Activated CD4-positive, alpha-beta T cell treated with anti-CD3 and anti-CD28 coated beads for 36 hours (primary cell): ENCODE results near the gene RNF169. TPM values are rescaled to one million over a fixed set of nuclear protein-coding genes. Genes with fewer than 3 reads are reported as not detected.
A peak's percentile ranks its signal among the peaks of the same experiment; 100 is the strongest.

Experiments
- ATAC-seq: fragments of 200-7000 bp; cut with Tn5 transposase; one replicate; pipeline ENCODE4 v1.10.0; 2021; ENCODE audit warnings: mild to moderate bottlenecking, moderate library complexity
- CTCF ChIA-PET: fragments of 350-600 bp; sonication (Branson Sonifier 250); formaldehyde crosslinking; loops from one replicate; lab custom pipeline; 2021; ENCODE audit warnings: antibody characterized with exemption; lab: Charles Lee
- POLR2A ChIA-PET: fragments of 350-600 bp; sonication (Branson Sonifier 250); formaldehyde crosslinking; loops from one replicate; lab custom pipeline; 2021; ENCODE audit warnings: antibody characterized with exemption, inconsistent platforms; lab: Charles Lee
- DNase-seq: peaks from one replicate; pipeline ENCODE4 v3.0.0-alpha.2; 2020
- H3K27ac Mint-ChIP-seq: one replicate; pipeline ENCODE4 v1.8.0; 2021; ENCODE audit warnings: mixed read lengths
- H3K27me3 Mint-ChIP-seq: one replicate; pipeline ENCODE4 v1.8.0; 2021; ENCODE audit warnings: mixed read lengths
- H3K36me3 Mint-ChIP-seq: one replicate; pipeline ENCODE4 v1.8.0; 2021; ENCODE audit warnings: low read depth, mixed read lengths
- H3K4me1 Mint-ChIP-seq: one replicate; pipeline ENCODE4 v1.8.0; 2021; ENCODE audit warnings: mixed read lengths
- H3K4me3 Mint-ChIP-seq: one replicate; pipeline ENCODE4 v1.8.0; 2021; ENCODE audit warnings: mild to moderate bottlenecking, moderate library complexity, mixed read lengths
- H3K9me3 Mint-ChIP-seq: one replicate; pipeline ENCODE4 v1.8.0; 2021; ENCODE audit warnings: low read depth, mixed read lengths
- intact Hi-C, 2 experiments: fragments of 100-400 bp; cut with DNase I in 1 of 2; cut with micrococcal nuclease in 1 of 2; formaldehyde crosslinking; loops; one replicate each; pipeline versions ENCODE4 v1.14.2 to v1.15.1; 2022 to 2024; cut with DNase I, micrococcal nuclease
- total RNA-seq, 2 experiments: library from RNA; stranded (reverse); gene quantifications; one replicate each; pipeline ENCODE4 v1.2.3, GENCODE V29; 2021

Gene RNF169
- total RNA-seq, 2 experiments from 2014 or later: 15.3 to 16.0 TPM

- CTCF ChIA-PET: interaction anchor here (0.5 kb wide), 1 partner anchor 10 kb away, joined by 3 read pairs; no protein-coding TSS in a partner anchor
- POLR2A ChIA-PET: no interaction called here
These were observed 17.9 kb upstream of the RNF169 start for GRCh38 chr11:74730571-74731260.

DNA sequence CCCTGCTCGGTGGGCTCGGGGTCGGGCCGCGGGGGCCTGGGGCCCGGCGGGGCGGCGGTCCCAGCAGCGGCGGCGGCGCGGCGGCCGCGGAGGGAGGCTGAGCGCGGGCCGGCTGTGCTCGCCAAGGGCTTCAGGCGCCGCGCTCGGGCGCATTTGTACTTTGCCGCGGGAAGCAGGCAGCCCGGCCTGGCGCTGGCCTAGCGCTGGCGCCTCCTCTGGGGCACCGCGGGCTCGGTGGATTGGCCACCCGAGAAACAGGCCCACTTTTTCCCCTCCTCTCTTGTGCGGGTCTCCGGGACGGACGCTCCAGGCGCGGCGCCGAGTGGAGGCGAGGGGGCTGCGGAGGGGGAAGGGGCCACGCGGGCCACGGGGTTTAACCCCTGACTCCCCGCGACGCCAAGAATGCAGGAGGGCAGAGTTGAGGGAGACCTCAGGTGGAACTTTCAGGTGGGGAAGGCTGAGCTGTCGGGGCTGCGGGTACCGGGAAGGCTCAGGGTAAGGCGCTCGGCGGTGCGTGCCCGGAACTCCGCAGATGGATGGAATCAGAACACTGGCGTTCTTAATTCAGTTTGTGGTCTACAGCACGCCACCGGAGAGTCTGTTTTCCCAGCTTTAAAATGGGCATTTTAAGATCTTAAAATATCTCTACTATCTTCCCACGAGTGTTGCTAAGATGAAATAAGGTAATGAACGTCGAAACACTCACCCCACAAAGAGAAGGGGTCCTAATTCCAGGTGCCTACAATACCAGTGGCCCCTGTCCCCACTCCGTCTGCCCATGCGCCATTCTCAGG is 17.2 kb upstream of the RNF169 start, which contains the start of gene CHRDL2:
Gene CHRDL2, minus strand, starts transcription at position 126 of the 794 bp plus-strand sequence. CDS start 538 bp downstream, outside the sequence.
- Mint-ChIP-seq H3K4me3 (no peak within 1 kb of the TSS), H3K27me3 (peaks cover 54% of the 10 kb centered on the region), H3K4me1 (peaks cover 9% of the 10 kb centered on the region), H3K27ac (no peak within 1 kb of the TSS), H3K9me3 (no peaks in the 10 kb centered on the region), H3K36me3 (no peaks in the 10 kb centered on the region)
- ChIA-PET POLR2A (no interaction called here), CTCF (interaction anchor here (0.9 kb wide), 1 partner anchor 279 kb away, joined by 3 read pairs; no protein-coding TSS in a partner anchor)
- ATAC-seq (no peak), DNase-seq (no peak)
- intact Hi-C loops: no loop called here

More at GRCh38 chr11:74730571-74731260, 17.9 kb upstream of the RNF169 start:
- Mint-ChIP-seq H3K27ac (no peak overlapping the region), H3K4me3 (no peak overlapping the region), H3K9me3 (no peaks in the 10 kb centered on the region), H3K27me3 (peaks cover 51% of the 10 kb centered on the region), H3K36me3 (no peaks in the 10 kb centered on the region), H3K4me1 (peaks cover 9% of the 10 kb centered on the region)
- ATAC-seq (no peak), DNase-seq (no peak)
- intact Hi-C loops: no loop called here

- intact Hi-C loops: no loop called here
- ChIA-PET CTCF (interaction anchor here (1.1 to 1.8 kb wide), 4 partner anchors 8 to 33 kb away, joined by 3 to 5 read pairs (median 4); no protein-coding TSS in a partner anchor), POLR2A (no interaction called here)
- H3K27me3 Mint-ChIP-seq: peaks cover 61% of the 10 kb centered on the region
- H3K4me3 Mint-ChIP-seq: no peak overlapping the region
- H3K27ac Mint-ChIP-seq: no peak overlapping the region
- peaks cover 14% of the 10 kb centered on the region for H3K4me1 Mint-ChIP-seq
- no peak for DNase-seq
- no peaks in the 10 kb centered on the region for H3K9me3 Mint-ChIP-seq
- H3K36me3 Mint-ChIP-seq: no peaks in the 10 kb centered on the region
- no peak for ATAC-seq
These were observed 14.1 kb upstream of the RNF169 start for GRCh38 chr11:74734559-74734925.

DNA sequence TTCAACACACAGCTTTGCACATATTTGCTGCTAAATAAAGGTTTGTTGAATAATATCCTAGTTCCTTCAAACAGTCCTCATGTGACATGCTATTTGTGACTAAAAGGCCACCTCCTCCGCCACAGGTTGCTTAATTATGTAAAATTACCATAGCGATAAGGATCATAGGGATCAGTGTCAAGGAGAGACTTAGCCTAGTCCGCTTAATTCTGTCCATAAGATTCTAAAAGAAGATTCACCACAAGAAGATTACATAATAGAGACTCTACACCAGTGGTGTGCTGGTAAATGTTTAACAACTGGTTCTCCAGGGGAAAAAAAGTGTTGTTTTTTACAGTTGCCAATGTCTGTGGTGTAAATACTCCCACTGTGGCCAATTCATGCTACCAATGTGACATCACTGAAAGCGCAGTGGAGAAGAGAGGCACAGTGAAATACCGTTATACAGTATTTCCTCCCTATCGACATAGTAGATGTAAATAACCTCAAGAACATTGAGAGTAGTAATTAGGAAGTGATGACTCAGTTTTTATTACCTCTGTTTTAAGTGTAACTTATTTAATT is 13.2 kb upstream of the RNF169 start:
- intact Hi-C loops: no loop called here
- H3K36me3 Mint-ChIP-seq: no peaks in the 10 kb centered on the region
- ChIA-PET POLR2A (interaction anchor here (0.6 kb wide), 1 partner anchor 79 kb away, joined by 4 read pairs; no protein-coding TSS in a partner anchor), CTCF (interaction anchor here (0.8 to 1.8 kb wide), 4 partner anchors 9 to 54 kb away, joined by 3 to 4 read pairs (median 4); no protein-coding TSS in a partner anchor)
- H3K9me3 Mint-ChIP-seq: no peaks in the 10 kb centered on the region
- peaks cover 21% of the 10 kb centered on the region for H3K4me1 Mint-ChIP-seq
- ATAC-seq: no peak
- H3K27ac Mint-ChIP-seq: no peak overlapping the region
- DNase-seq: no peak
- H3K4me3 Mint-ChIP-seq: no peak overlapping the region
- H3K27me3 Mint-ChIP-seq: peaks cover 53% of the 10 kb centered on the region

GRCh38 chr11:74736031-74736430 is 12.6 kb upstream of the RNF169 start:
- no peak overlapping the region for H3K4me3 Mint-ChIP-seq
- H3K36me3 Mint-ChIP-seq: no peaks in the 10 kb centered on the region
- H3K9me3 Mint-ChIP-seq: no peaks in the 10 kb centered on the region
- H3K27me3 Mint-ChIP-seq: peaks cover 47% of the 10 kb centered on the region
- no peak overlapping the region for H3K27ac Mint-ChIP-seq
- ChIA-PET POLR2A (interaction anchor here (0.6 kb wide), 1 partner anchor 79 kb away, joined by 4 read pairs; no protein-coding TSS in a partner anchor), CTCF (interaction anchor here (0.8 to 1.8 kb wide), 2 partner anchors 35 to 54 kb away, joined by 3 to 4 read pairs; no protein-coding TSS in a partner anchor)
- no peak for ATAC-seq
- no peak for DNase-seq
- peaks cover 17% of the 10 kb centered on the region for H3K4me1 Mint-ChIP-seq
- intact Hi-C loops: no loop called here

GRCh38 chr11:74739546-74740270 is 8.9 kb upstream of the RNF169 start:
- ChIA-PET POLR2A (interaction anchor here (0.5 kb wide), 1 partner anchor 589 kb away, joined by 11 read pairs; no protein-coding TSS in a partner anchor), CTCF (interaction anchor here (0.6 to 5.7 kb wide), 22 partner anchors 9 to 353 kb away, joined by 3 to 45 read pairs (median 4); partner anchors contain the start of gene RNF169)
- Mint-ChIP-seq H3K4me3 (no peak overlapping the region), H3K27ac (no peak overlapping the region), H3K9me3 (no peaks in the 10 kb centered on the region), H3K27me3 (peaks cover 26% of the 10 kb centered on the region), H3K4me1 (peaks cover 12% of the 10 kb centered on the region), H3K36me3 (no peaks in the 10 kb centered on the region)
- DNase-seq: peak; percentile 64
- peak; percentile 92 for ATAC-seq
- intact Hi-C loops: loop anchor here (1.0 to 10.0 kb wide), 2 partner anchors 37 to 755 kb away; partner anchors contain the start of gene UCP2 (in 1 of the 2)

GRCh38 chr11:74742070-74742469 is 6.6 kb upstream of the RNF169 start:
- H3K27me3 Mint-ChIP-seq: peaks cover 13% of the 10 kb centered on the region
- CTCF ChIA-PET: interaction anchor here (0.6 to 5.7 kb wide), 3 partner anchors 16 to 159 kb away, joined by 3 to 45 read pairs (median 17); no protein-coding TSS in a partner anchor
- DNase-seq (no peak), ATAC-seq (no peak)
- POLR2A ChIA-PET: no interaction called here
- H3K4me3 Mint-ChIP-seq: no peak overlapping the region
- H3K9me3 Mint-ChIP-seq: no peaks in the 10 kb centered on the region
- peaks cover 12% of the 10 kb centered on the region for H3K4me1 Mint-ChIP-seq
- H3K27ac Mint-ChIP-seq: no peak overlapping the region
- intact Hi-C loops: loop anchor here in 1 of 2 experiments (10.0 kb wide), 1 partner anchor 757 kb away; the partner anchor contains the start of gene UCP2
- H3K36me3 Mint-ChIP-seq: no peaks in the 10 kb centered on the region

GRCh38 chr11:74743640-74744039 is 5.0 kb upstream of the RNF169 start:
- intact Hi-C loops: loop anchor here in 1 of 2 experiments (10.0 kb wide), 1 partner anchor 759 kb away; the partner anchor contains the start of gene UCP2
- POLR2A ChIA-PET: no interaction called here
- no peak overlapping the region for H3K4me3 Mint-ChIP-seq
- no peak overlapping the region for H3K27ac Mint-ChIP-seq
- peaks cover 22% of the 10 kb centered on the region for H3K4me1 Mint-ChIP-seq
- DNase-seq (no peak), ATAC-seq (no peak)
- CTCF ChIA-PET: interaction anchor here (1.2 to 5.7 kb wide), 5 partner anchors 10 to 505 kb away, joined by 3 to 45 read pairs (median 5); no protein-coding TSS in a partner anchor
- H3K27me3 Mint-ChIP-seq: peaks cover 6% of the 10 kb centered on the region
- H3K36me3 Mint-ChIP-seq: no peaks in the 10 kb centered on the region
- H3K9me3 Mint-ChIP-seq: no peaks in the 10 kb centered on the region

GRCh38 chr11:74744277-74744676 is 4.4 kb upstream of the RNF169 start:
- no peaks in the 10 kb centered on the region for H3K36me3 Mint-ChIP-seq
- intact Hi-C loops: loop anchor here in 1 of 2 experiments (10.0 kb wide), 1 partner anchor 759 kb away; the partner anchor contains the start of gene UCP2
- H3K9me3 Mint-ChIP-seq: no peaks in the 10 kb centered on the region
- ChIA-PET POLR2A (no interaction called here), CTCF (interaction anchor here (0.6 to 5.7 kb wide), 6 partner anchors 10 to 504 kb away, joined by 3 to 45 read pairs (median 4); no protein-coding TSS in a partner anchor)
- no peak overlapping the region for H3K27ac Mint-ChIP-seq
- peaks cover 19% of the 10 kb centered on the region for H3K4me1 Mint-ChIP-seq
- DNase-seq (no peak), ATAC-seq (no peak)
- H3K4me3 Mint-ChIP-seq: no peak overlapping the region
- no peaks in the 10 kb centered on the region for H3K27me3 Mint-ChIP-seq

GRCh38 chr11:74746868-74747267 is 1.8 kb upstream of the RNF169 start:
- peaks cover 4% of the 10 kb centered on the region for H3K36me3 Mint-ChIP-seq
- no peak overlapping the region for H3K27ac Mint-ChIP-seq
- no peak for DNase-seq
- POLR2A ChIA-PET: no interaction called here
- no peaks in the 10 kb centered on the region for H3K27me3 Mint-ChIP-seq
- H3K4me3 Mint-ChIP-seq: no peak overlapping the region
- H3K9me3 Mint-ChIP-seq: no peaks in the 10 kb centered on the region
- CTCF ChIA-PET: interaction anchor here (1.0 kb wide), 1 partner anchor 42 kb away, joined by 3 read pairs; no protein-coding TSS in a partner anchor
- intact Hi-C loops: loop anchor here in 1 of 2 experiments (10.0 kb wide), 1 partner anchor 762 kb away; the partner anchor contains the start of gene UCP2
- no peak for ATAC-seq
- H3K4me1 Mint-ChIP-seq: peaks cover 25% of the 10 kb centered on the region
